Measurements from ENCODE around the gene CBL. TPM values are rescaled to one million over a fixed set of nuclear protein-coding genes. Genes with fewer than 3 reads are reported as not detected.

Gene CBL
- total RNA-seq, 1 experiment from 2014 or later, result 56.4 TPM

DNA sequence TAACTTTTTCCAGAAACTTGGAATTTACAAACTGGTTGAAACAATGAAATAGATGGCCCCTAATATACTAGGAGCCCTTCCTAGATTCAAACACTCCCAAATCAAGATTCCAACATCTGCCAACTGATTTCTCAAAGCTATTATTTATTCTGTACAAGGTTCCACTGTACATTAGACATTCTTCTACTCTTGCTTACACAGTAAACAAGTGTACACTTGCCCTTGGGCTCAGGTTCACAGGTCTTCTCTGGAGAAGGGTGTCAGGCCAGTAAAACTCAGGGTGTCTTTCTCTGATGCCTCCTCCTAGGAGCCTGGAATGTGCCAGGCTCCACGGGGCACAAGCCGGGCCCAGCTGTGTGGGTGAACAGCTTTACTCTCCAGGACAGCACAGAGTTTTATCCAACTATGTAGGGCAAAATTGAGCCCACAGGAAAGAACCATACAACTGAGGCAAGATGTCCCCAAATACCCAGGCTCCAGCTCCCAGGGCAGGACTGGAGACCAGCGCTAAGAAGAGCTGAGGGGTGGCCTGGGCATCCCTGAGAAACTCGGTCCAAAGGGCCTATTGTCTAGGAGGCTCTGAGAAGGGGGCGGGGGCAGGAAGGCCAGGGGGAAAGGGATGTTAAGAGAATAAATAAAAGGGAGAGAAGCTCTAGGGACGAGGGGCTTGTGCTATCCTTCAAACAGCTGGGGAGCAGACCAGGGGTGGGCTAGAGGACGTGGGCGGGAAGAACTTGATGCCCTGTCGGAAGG lies 149.1 kb downstream of the CBL start:
- Mint-ChIP-seq H3K9me3 (0 out of 5 replicates have a peak, but pooled peaks cover 0 to 4% of the 10 kb centered on the region in 2 experiments), H3K36me3 (ENCODE audit: insufficient read depth in 1 of 3, low read depth in 3 of 3) (peaks cover 13 to 27% (median 24%) of the 10 kb centered on the region in 3 experiments; a peak in 6 of 7 replicates), H3K27me3 (ENCODE audit: low read depth) (peaks cover 60% of the 10 kb centered on the region), H3K4me3 (no peak overlapping the region; a peak in 3 of 5 replicates), H3K27ac (no peak overlapping the region; a peak in 1 of 7 replicates), H3K4me1 (peaks cover 23 to 28% of the 10 kb centered on the region in 2 experiments)
- no peak overlapping the region for H3K9ac ChIP-seq (ENCODE audit: extremely low read depth, insufficient read length, low read length)
- H2BK5ac ChIP-seq (ENCODE audit: insufficient read length, low read length), result no peak overlapping the region
- H2AFZ ChIP-seq (ENCODE audit: low read length), result no peak overlapping the region
- DNase-seq, result no peak
- no peak overlapping the region for H4K8ac ChIP-seq (replicated peaks; ENCODE audit: insufficient read length, low read depth, low read length)
- H4K5ac ChIP-seq (ENCODE audit: insufficient read length, low read depth, low read length), result no peak overlapping the region
- H3K23ac ChIP-seq (ENCODE audit: insufficient read length, low read depth, low read length), result no peak overlapping the region
- H3K79me2 ChIP-seq (ENCODE audit: insufficient read depth, low read length), result no peaks in the 10 kb centered on the region
- H4K91ac ChIP-seq (ENCODE audit: insufficient read length, low read depth, low read length), result no peak overlapping the region
- H4K20me1 ChIP-seq (ENCODE audit: control insufficient read depth, insufficient read depth, insufficient read length), result peaks cover 4% of the 10 kb centered on the region
- no peak overlapping the region for H3K14ac ChIP-seq (ENCODE audit: insufficient read depth, low read length)
- no peak overlapping the region for H3K56ac ChIP-seq (ENCODE audit: insufficient read length, low read depth, low read length)
- H2BK20ac ChIP-seq (ENCODE audit: low read depth, low read length, poor library complexity, severe bottlenecking), result no peak overlapping the region
- no peak overlapping the region for H2BK120ac ChIP-seq (ENCODE audit: low read depth, low read length, poor library complexity, severe bottlenecking)
- no CpG with 5 or more reads among the region's 9 CpGs for WGBS (ENCODE audit: extremely low coverage, insufficient read length, low lambda C conversion rate)
- H2AK5ac ChIP-seq (ENCODE audit: insufficient read length, low read length), result no peak overlapping the region
- no peak overlapping the region for H3K18ac ChIP-seq (ENCODE audit: insufficient read length, low read depth, low read length)
- no peak overlapping the region for H3K4me2 ChIP-seq (ENCODE audit: insufficient read depth, insufficient read length, low read length)
- no peaks in the 10 kb centered on the region for H3K79me1 ChIP-seq (ENCODE audit: insufficient read depth, low read depth, low read length, poor library complexity, severe bottlenecking)
- no peak overlapping the region for H3K4ac ChIP-seq (ENCODE audit: low read depth, low read length)
- no peak overlapping the region for H3T11ph ChIP-seq (ENCODE audit: low read length)
- H3K23me2 ChIP-seq (ENCODE audit: insufficient read length, low read depth, low read length, poor library complexity, severe bottlenecking), result peaks cover 6% of the 10 kb centered on the region
- H2BK15ac ChIP-seq (ENCODE audit: low read depth, low read length), result no peak overlapping the region
- H2BK12ac ChIP-seq (ENCODE audit: insufficient read length, low read depth, low read length), result no peak overlapping the region
- no peaks in the 10 kb centered on the region for H3K27me3 ChIP-seq (ENCODE audit: insufficient read depth, low read length)
- TF ChIP-seq, protein P1, sequence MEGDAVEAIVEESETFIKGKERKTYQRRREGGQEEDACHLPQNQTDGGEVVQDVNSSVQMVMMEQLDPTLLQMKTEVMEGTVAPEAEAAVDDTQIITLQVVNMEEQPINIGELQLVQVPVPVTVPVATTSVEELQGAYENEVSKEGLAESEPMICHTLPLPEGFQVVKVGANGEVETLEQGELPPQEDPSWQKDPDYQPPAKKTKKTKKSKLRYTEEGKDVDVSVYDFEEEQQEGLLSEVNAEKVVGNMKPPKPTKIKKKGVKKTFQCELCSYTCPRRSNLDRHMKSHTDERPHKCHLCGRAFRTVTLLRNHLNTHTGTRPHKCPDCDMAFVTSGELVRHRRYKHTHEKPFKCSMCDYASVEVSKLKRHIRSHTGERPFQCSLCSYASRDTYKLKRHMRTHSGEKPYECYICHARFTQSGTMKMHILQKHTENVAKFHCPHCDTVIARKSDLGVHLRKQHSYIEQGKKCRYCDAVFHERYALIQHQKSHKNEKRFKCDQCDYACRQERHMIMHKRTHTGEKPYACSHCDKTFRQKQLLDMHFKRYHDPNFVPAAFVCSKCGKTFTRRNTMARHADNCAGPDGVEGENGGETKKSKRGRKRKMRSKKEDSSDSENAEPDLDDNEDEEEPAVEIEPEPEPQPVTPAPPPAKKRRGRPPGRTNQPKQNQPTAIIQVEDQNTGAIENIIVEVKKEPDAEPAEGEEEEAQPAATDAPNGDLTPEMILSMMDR (conservative IDR thresholded peaks at IDR 0.05), result no peak
- no peaks in the 10 kb centered on the region for H3K9me3 ChIP-seq (ENCODE audit: control insufficient read depth, low read depth, low read length)
- H3K4me1 ChIP-seq (ENCODE audit: insufficient read depth, low read length), result no peaks in the 10 kb centered on the region; the same call in 1 of the 2 replicates
- no peak overlapping the region for H3K27ac ChIP-seq (ENCODE audit: insufficient read length, low read depth, low read length)

Measured in H9 (cell line).